HG02571 (cell line): Measurements from ENCODE around the gene ITCH.
A peak's percentile ranks its signal among the peaks of the same experiment; 100 is the strongest.
"Not testable (repeated sequence)": the region's sequence is repeated elsewhere in the genome, so short reads cannot be mapped to it uniquely, and the experiment has no call there.

Experiments used
- ATAC-seq: cut with Tn5 transposase; IDR thresholded peaks from one replicate; pipeline ENCODE4 v1.9.1; 2021; ENCODE audit warnings: mild to moderate bottlenecking, moderate library complexity; ENCODE audit not compliant: unreplicated experiment

The ITCH gene

DNA sequence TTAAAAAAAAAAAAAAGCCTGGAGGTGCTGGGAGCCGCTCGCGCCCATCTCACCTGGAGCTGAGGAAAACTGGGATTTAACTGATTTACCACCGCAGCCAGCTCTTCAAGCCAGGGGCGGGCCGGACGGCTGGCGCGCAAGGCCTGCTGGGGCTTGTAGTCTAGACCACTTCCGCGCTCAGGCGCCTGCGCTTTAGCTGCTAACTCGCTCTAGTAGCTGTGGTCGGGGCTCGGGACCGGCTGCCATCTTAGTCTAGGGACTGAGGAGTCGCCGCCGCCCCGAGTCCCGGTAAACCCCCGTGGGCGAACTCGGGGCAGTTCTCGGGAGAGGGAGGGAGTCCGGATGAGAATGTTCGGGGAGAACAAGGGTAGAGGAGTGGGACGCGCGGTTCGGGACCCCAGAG lies at the start of gene ITCH:
TSS of gene ITCH (plus strand) at position 212 of the 403 bp plus-strand sequence. CDS start 30,539 bp downstream, outside the sequence.
- peak; percentile 96 for ATAC-seq

- no peak for ATAC-seq
Observed at GRCh38 chr20:34315236-34315635, 47.8 kb upstream of the ITCH start.

DNA sequence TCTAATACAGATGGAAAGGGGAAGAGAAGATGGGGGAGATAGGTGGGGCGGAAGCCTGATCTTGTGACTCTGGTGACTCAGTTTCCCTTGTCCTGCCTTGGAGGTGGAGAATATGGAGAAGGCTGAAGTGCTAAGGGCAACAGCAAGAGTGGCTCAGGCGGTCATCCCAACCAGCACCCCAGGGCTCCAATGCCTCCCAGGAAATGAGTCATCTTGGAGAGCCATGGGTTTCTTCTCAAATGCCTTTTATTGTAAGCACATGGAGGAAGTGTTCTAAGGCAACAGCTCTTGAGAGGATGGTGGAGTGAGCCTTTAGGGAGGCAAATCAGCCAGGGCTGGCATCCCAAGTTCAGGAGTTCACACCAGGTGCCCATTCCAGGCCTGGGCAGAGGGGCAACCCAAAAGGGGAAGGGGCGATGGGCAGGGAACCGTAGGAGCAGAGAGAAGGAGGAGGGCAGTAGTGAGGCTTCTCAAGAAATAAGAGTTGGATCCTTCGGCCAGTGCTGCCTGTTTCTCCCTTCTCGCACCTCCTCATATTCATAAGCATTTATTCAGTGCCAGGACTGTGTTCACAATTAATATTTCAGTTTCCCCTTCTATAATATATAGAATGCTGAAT lies 46.8 kb upstream of the ITCH start:
- no peak for ATAC-seq

- ATAC-seq, result no peak
Observed at GRCh38 chr20:34318609-34319443, 44.2 kb upstream of the ITCH start.

- no peak for ATAC-seq
Observed at GRCh38 chr20:34320861-34321260, 42.2 kb upstream of the ITCH start.

GRCh38 chr20:34322267-34323105 lies 40.6 kb upstream of the ITCH start:
- no peak for ATAC-seq

DNA sequence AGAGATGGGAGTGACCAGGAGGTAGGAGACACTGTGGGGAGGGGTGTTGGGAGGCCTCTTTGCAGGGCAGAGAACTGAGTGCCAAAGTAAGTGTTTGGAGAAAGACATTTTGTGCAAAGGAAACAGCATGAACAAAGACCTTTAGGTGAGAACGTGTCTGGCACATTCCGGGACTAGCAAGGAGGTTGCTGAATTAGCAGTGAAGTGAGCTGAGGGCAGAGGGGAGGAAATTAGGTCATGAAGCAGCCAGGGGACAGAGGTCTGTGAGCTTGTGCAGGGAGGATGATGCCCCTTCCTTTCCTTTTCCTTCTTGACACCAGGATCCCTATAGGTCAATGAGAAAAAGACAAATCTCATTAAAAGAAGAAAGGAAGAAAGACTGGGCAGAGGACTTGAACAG lies 38.5 kb upstream of the ITCH start:
- ATAC-seq, result no peak

DNA sequence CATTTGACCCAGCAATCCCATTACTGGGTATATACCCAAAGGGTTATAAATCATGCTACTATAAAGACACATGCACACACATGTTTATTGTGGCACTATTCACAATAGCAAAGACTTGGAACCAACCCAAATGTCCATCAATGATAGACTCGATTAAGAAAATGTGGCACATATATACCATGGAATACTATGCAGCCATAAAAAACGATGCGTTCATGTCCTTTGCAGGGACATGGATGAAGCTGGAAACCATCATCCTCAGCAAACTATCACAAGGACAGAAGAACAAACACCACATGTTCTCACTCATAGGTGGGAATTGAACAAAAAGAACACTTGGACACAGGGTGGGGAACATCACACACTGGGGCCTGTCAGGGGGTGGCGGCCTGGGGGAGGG lies 34.9 kb upstream of the ITCH start:
- ATAC-seq, result not testable (repeated sequence)

- ATAC-seq, result no peak
Observed at GRCh38 chr20:34328928-34329677, 34.0 kb upstream of the ITCH start.

DNA sequence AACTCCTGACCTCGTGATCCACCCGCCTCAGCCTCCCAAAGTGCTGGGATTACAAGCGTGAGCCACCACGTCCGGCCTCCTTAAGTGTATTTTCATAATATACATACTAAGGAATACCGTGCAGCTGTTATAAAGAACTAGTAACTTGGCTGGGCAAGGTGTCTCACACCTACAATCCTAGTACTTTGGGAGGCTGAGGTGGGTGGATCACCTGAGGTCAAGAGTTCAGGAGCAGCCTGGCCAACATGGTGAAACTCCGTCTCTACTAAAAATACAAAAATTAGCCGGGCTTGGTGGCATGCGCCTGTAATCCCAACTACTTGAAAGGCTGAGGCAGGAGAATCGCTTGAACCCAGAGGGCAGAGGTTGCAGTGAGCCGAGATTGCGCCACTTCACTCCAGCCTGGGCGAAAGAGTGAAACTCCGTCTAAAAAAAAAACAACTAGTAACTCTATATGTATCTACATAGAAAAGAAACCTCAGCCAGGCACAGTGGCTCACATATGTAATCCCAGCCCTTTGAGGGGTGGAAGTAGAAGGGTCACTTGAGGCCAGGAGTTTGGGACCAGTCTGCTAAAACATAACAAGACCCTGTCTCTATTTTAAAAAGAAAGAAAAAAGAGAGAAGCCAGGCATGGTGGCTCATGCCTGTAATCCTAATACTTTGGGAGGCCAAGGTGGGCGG lies 32.1 kb upstream of the ITCH start:
- ATAC-seq, result not testable (repeated sequence)

DNA sequence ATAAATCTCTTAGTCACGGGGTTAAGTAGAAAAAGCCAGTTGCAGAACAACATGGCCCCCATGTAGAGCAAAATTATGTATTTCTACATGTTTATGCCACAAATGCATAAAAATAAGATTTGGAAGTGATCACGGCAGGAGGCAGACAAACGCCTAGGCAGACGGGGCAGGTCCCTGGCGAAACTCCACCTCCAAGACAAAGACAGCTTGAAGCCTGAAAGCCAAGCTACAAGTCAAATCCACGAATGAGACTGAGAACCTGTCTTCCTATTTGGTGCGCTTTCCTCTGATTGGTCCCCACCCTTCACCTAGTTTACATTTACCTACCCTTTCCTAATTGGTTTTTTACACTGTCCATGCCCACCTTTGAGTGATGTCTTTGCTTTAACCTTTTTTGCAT lies 31.2 kb upstream of the ITCH start:
- no peak for ATAC-seq

- no peak for ATAC-seq
Observed at GRCh38 chr20:34332262-34332920, 30.7 kb upstream of the ITCH start.

DNA sequence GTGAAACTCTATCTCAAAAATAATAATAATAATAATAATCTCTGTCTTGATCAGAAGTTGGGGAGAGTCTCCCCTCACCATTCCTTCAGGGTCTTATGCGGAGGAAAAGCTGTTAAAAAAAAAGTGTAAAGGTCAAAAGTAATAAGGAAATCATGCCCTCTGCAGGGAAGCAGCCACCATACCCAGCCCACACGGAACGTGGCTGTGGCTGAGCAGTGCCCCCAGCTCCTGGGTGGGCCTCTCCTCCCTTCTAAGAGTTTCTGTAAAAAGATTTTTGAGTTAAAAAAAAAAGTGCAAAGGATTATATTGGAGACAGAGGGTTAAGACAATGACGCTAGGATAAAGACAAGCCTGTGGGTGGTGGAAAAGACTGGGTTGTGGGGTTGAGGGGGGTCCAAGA lies 29.3 kb upstream of the ITCH start:
- ATAC-seq, result no peak

DNA sequence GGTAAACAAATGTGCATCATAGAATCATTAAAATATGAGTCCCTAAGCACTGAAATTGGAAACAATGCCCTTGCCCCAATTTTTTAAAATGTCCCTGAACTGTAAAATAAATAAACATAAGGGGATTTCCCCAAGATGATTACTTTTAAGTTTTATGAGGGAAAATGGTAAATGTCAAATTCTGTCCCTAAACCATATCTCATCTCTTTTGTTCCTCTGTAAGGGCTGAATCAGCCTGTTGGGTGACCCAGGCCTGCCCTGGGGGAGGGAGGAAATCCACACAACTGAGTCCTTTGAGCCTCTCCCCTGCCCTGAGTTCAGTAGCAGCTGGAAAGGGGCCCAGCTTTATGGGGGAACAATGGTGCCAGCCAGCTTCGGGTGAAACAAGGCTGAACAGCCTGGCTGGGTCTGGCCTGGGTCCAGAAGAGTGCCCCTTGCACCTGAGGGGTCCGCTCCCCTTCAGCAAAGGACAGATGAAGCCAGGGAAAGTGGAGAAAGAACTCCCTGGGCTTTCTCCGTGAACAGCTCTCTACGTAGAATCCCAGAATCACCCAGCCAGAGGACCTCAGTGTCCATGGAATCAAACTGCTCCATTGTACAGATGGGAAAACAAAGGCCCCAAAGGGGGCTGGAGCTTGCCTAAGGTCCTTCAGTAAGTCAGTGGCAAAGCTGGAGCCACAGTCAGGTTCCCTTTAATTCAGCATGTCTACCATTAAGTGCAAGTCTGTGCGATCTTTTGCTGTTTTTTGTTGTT lies 28.2 kb upstream of the ITCH start:
- ATAC-seq, result no peak

DNA sequence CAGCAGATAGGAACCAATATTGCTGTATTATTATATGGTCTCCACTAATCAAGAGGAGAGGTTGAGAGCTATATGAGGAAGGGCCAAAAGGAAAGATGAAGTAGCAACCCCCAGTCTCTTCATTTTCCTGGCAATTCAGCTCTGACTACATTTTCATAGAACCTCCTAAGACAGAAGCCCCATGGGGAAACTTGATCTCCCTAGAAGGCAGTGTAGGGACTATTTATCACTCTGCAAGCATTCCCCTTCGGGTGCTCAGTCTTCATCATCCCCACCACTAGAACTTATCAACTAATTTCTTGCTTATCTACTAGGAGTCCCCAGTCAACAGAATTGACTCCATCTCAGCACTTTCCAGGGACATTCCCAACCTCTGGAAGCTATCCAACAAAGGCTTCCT lies 25.5 kb upstream of the ITCH start:
- ATAC-seq, result no peak

DNA sequence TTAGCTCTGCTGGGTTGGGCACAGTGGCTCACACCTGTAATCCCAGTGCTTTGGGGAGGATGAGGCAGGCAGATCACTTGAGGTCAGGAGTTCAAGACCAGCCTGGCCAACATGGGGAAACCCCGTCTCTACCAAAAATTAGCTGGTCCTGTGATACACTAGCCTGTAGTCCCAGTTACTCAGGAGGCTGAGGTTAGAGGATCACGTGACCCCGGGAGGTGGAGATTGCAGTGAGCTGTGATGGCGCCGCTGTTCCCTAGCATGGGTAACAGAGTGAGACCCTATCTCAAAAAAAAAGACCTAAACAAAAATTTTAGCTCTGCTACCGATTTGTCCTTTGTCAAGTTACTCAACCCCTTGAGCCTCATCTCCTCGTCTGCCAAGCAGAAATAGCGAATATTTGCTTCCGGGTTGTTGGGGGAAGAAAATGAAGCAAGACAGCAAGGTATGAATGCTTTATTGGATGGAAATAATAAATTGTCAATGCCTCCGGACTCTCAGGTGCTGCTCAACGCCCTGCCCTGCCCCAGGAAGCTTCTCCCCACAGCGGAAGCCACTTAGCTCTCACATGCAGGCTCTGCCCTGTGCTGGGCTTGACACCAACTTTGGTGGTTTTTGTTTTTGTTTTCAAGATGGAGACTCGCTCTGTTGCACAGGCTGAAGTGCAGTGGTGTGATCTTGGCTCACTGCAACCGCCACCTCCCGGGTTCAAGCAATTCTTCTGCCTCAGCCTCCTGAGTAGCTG lies 24.9 kb upstream of the ITCH start:
- no peak for ATAC-seq

DNA sequence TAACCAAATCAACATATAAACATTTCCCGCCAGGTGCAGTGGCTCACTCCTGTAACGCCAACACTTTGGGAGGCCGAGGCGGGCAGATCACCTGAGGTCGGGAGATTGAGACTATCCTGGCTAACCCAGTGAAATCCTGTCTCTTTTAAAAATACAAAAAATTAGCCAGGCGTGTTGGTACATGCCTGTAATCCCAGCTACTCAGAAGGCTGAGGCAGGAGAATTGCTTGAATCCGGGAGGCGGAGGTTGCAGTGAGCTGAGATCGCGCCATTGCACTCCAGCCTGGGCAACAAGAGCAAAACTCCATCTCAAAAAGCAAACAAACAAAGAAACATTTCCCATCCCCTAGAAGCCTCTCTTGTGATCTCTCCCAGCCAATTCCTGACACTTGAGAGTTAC lies 22.3 kb upstream of the ITCH start:
- ATAC-seq, result not testable (repeated sequence)

DNA sequence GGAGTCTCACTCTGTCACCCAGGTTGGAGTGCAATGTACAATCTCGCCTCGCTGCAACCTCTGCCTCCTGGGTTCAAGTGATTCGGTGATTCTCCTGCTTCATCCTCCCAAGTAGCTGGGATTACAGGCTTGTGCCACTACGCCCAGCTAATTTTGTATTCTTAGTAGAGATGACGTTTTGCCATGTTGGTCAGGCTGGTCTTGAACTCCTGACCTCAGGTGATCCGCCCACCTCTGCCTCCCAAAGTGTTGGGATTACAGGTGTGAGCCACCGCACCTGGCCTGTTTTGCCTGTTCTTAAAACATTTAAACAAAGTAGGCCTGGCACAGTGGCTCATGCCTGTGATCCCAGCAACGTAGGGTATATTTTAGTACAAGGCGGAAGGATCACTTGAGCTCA lies 21.9 kb upstream of the ITCH start:
- not testable (repeated sequence) for ATAC-seq
